Panc1 (cell line): Measurements from ENCODE around the gene WNK1. TPM values are rescaled to one million over a fixed set of nuclear protein-coding genes. Genes with fewer than 3 reads are reported as not detected.

ENCODE experiments used
- ATAC-seq: fragments of 200-7000 bp; cut with Tn5 transposase; 2 replicates; pipeline ENCODE4 v1.9.1; 2020; ENCODE audit warnings: mild to moderate bottlenecking, moderate library complexity
- BruUV-seq: library from RNA; stranded (reverse); fragments of 400-500 nt; replicated peaks from 2 replicates; lab custom pipeline; 2021; lab: Mats Ljungman, UMichigan
- CTCF ChIA-PET: fragments of 300-600 bp; sonication (Branson Sonifier 250); formaldehyde crosslinking; loops from one replicate; lab custom pipeline; 2022; ENCODE audit warnings: antibody characterized with exemption; lab: Charles Lee
- POLR2A ChIA-PET: fragments of 300-600 bp; sonication (Branson Sonifier 250); formaldehyde crosslinking; loops from one replicate; lab custom pipeline; 2022; ENCODE audit warnings: antibody characterized with exemption; lab: Charles Lee
- DNase-seq: peaks from one replicate; pipeline ENCODE4 v3.0.0-alpha.2; 2010; ENCODE audit warnings: low read depth, low spot score
- H3K27ac ChIP-seq: 2 replicates; pipeline ENCODE4 v1.5.1; 2011; ENCODE audit warnings: mild to moderate bottlenecking, low read length, inconsistent platforms
- H3K27me3 ChIP-seq: fragments of 200-500 bp; sonication (Bioruptor generic); 2 replicates; pipeline ENCODE4 v1.6.0; 2014; ENCODE audit warnings: low read length, inconsistent platforms; ENCODE audit not compliant: control insufficient read depth, insufficient read depth
- H3K36me3 ChIP-seq: fragments of 200-500 bp; sonication (Bioruptor generic); 2 replicates; pipeline ENCODE4 v1.5.1; 2014; ENCODE audit warnings: inconsistent platforms, mild to moderate bottlenecking, low read length, moderate library complexity; ENCODE audit not compliant: control insufficient read depth, insufficient read depth
- H3K4me1 ChIP-seq: 2 replicates; pipeline ENCODE4 v1.5.1; 2011; ENCODE audit warnings: inconsistent platforms, mild to moderate bottlenecking, low read length, moderate library complexity; ENCODE audit not compliant: control insufficient read depth, insufficient read depth
- H3K4me3 ChIP-seq, 2 experiments: 2 replicates each; pipeline ENCODE4 v1.5.1; 2011 to 2012; ENCODE audit warnings: low read depth in 2 of 2, low read length in 2 of 2, mild to moderate bottlenecking in 2 of 2, inconsistent platforms in 1 of 2, moderate library complexity in 1 of 2
- H3K9me3 ChIP-seq: fragments of 200-500 bp; sonication (Bioruptor generic); 2 replicates; pipeline ENCODE4 v1.5.1; 2014; ENCODE audit warnings: low read depth, mild to moderate bottlenecking, inconsistent platforms, low read length, moderate library complexity; ENCODE audit not compliant: control insufficient read depth, insufficient read depth
- CTCF ChIP-seq: fragments of 450-650 bp; IDR thresholded peaks from 2 replicates; pipeline ENCODE4 v1.5.1; 2017; ENCODE audit warnings: mild to moderate bottlenecking
- POLR2AphosphoS5 ChIP-seq: IDR thresholded peaks from 2 replicates; pipeline ENCODE4 v1.6.1; 2012; ENCODE audit warnings: mild to moderate bottlenecking, low read depth, low read length, moderate library complexity
- REST ChIP-seq, 2 experiments: IDR thresholded peaks; 2 replicates each; pipeline ENCODE4 v1.6.1; 2011 to 2012; ENCODE audit warnings: low read depth in 2 of 2, control low read depth in 1 of 2, low read length in 1 of 2, mild to moderate bottlenecking in 1 of 2, moderate library complexity in 1 of 2; ENCODE audit not compliant: insufficient read depth in 1 of 2
- SIN3A ChIP-seq: IDR thresholded peaks from 2 replicates; pipeline ENCODE4 v1.6.1; 2012; ENCODE audit warnings: low read depth, mild to moderate bottlenecking, low read length, moderate library complexity, borderline replicate concordance; ENCODE audit not compliant: insufficient read depth
- TCF7L2 ChIP-seq: IDR thresholded peaks from 2 replicates; pipeline ENCODE4 v1.6.1; 2011; ENCODE audit warnings: mild to moderate bottlenecking, low read depth, low read length, inconsistent platforms
- in situ Hi-C: cut with HindIII; loops from 2 replicates; pipeline ENCODE4 v1.10.0; 2016; ENCODE audit warnings: low sequenced_read_pairs, low pct_unique_long_range_greater_than_20kb
- intact Hi-C: fragments of 100-400 bp; cut with micrococcal nuclease; formaldehyde crosslinking; loops from one replicate; pipeline ENCODE4 v1.10.0; 2022; ENCODE audit not compliant: unreplicated experiment
- total RNA-seq: library from RNA; stranded (reverse); gene quantifications from one replicate; pipeline ENCODE4 v1.2.1, GENCODE V29; 2021; ENCODE audit not compliant: unreplicated experiment

The WNK1 gene
- total RNA-seq, 1 experiment from 2014 or later: 181 TPM

GRCh38 chr12:903055-903454 is 150.7 kb downstream of the WNK1 start:
- H3K27me3 ChIP-seq: no peaks in the 10 kb centered on the region
- H3K27ac ChIP-seq: no peak overlapping the region
- H3K4me3 ChIP-seq: no peak overlapping the region
- H3K9me3 ChIP-seq: no peaks in the 10 kb centered on the region
- no peak for ATAC-seq
- TF ChIP-seq TCF7L2 (no peak), CTCF (no peak), REST (IDR thresholded peaks at IDR 0.05; ENCODE audit: insufficient read depth in 1 of 2, low read depth in 2 of 2, low read length in 1 of 2) (no peak), POLR2AphosphoS5 (no peak), SIN3A (no peak)
- no peaks in the 10 kb centered on the region for H3K4me1 ChIP-seq
- ChIA-PET CTCF (no interaction called here), POLR2A (no interaction called here)
- intact Hi-C loops: no loop called here
- in situ Hi-C loops: no loop called here
- BruUV-seq: no TSS peak
- DNase-seq: no peak
- peaks cover 27% of the 10 kb centered on the region for H3K36me3 ChIP-seq

- no peak for DNase-seq
- intact Hi-C loops: no loop called here
- H3K27me3 ChIP-seq: no peaks in the 10 kb centered on the region
- ATAC-seq: no peak
- H3K4me3 ChIP-seq: no peak overlapping the region
- TF ChIP-seq REST (IDR thresholded peaks at IDR 0.05; ENCODE audit: insufficient read depth in 1 of 2, low read depth in 2 of 2, low read length in 1 of 2) (no peak), SIN3A (no peak), POLR2AphosphoS5 (no peak), TCF7L2 (no peak), CTCF (no peak)
- H3K36me3 ChIP-seq: peaks cover 27% of the 10 kb centered on the region
- H3K9me3 ChIP-seq: no peaks in the 10 kb centered on the region
- no peaks in the 10 kb centered on the region for H3K4me1 ChIP-seq
- in situ Hi-C loops: no loop called here
- POLR2A ChIA-PET: no interaction called here
- no TSS peak for BruUV-seq
- CTCF ChIA-PET: no interaction called here
- no peak overlapping the region for H3K27ac ChIP-seq
Observed at GRCh38 chr12:904010-904414, 151.6 kb downstream of the WNK1 start.
